ENCODE results near the gene ATP4A. TPM values are rescaled to one million over a fixed set of nuclear protein-coding genes. Genes with fewer than 3 reads are reported as not detected.

Gene ATP4A
- total and polyA plus RNA-seq, 9 of the 15 experiments (the other 6 are each of a cell fraction or from before 2014, with no cell fraction given): 0.15 TPM; not detected in 8

DNA sequence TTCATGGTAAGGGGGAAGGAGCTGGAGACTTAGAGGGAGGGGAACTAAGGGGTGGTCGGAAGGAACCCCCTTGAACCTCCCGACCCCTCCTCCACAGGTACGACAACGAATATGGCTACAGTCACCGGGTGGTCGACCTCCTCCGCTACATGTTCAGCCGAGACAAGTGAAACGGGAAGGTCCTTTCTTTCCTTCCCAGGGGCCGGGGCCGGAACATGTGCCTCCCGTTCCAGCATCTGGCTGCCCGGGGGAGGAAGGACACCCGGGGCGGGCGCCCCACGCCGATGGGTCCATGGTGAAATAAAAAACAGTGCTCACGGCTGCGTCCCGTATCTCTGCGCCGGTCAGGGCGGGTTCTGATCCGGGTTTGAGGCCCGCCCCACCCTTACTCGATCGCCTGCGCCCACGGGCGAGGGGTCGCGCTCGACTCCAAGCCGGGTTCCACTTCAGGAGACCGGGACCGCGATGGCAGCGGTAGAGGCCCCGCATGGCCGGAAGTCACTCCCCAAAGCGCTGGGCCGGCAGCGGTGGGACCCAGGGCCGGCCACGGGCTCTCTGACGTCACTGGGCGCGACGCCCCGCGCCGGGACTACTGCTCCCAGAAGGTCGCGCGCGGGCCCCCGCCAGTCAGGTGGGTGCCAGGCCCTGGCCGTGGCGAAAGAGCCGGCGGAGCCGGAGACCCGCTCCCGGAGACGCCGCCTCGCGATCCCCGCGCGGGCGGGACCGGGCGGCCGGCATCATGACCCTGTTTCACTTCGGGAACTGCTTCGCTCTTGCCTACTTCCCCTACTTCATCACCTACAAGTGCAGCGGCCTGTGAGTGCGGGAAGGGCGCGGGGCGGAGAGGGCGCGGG is 18.2 kb downstream of the ATP4A start, which contains the start of gene TMEM147 (continued):
- TF ChIP-seq KDM4B (IDR thresholded peaks at IDR 0.05; ENCODE audit: borderline replicate concordance in 2 of 2, low read depth in 1 of 2) (peak in 1 of 2 experiments; percentile 38; a peak in 1 of 4 replicates), ZNF324 (CRISPR knock-in tag; IDR thresholded peaks at IDR 0.05) (no peak; the same call in 1 of the 2 replicates), CBX1 (IDR thresholded peaks at IDR 0.05; ENCODE audit: low read depth) (peak; percentile 64; the same call in 1 of the 2 replicates), BRD4 (IDR thresholded peaks at IDR 0.05) (0 out of 2 replicates have a peak, but pooled peaks have one; percentile 26), SREBF2 (CRISPR knock-in tag; IDR thresholded peaks at IDR 0.05) (no peak), ZNF780A (CRISPR knock-in tag; IDR thresholded peaks at IDR 0.05) (no peak), ZNF444 (CRISPR knock-in tag; IDR thresholded peaks at IDR 0.05) (no peak), BRCA1 (IDR thresholded peaks at IDR 0.05) (no peak), BRCA1 (CRISPR knock-in tag; IDR thresholded peaks at IDR 0.05) (no peak), ADNP (tag; IDR thresholded peaks at IDR 0.05) (no peak), POLR2H (tag; IDR thresholded peaks at IDR 0.05; ENCODE audit: low read depth) (no peak), RBM25 (IDR thresholded peaks at IDR 0.05; ENCODE audit: low read depth, low read length, severe bottlenecking) (no peak), ZNF584 (CRISPR knock-in tag; IDR thresholded peaks at IDR 0.05; ENCODE audit: low read depth) (no peak), ZNF586 (CRISPR knock-in tag; conservative IDR thresholded peaks at IDR 0.05) (no peak), ZNF696 (CRISPR knock-in tag; conservative IDR thresholded peaks at IDR 0.05) (no peak), BCOR (IDR thresholded peaks at IDR 0.05) (0 out of 2 replicates have a peak, but pooled peaks have one; percentile 11), ARNT (IDR thresholded peaks at IDR 0.05) (no peak), KHSRP (IDR thresholded peaks at IDR 0.05) (peak; percentile 52; the same call in 1 of the 2 replicates), ZNF143 (CRISPR knock-in tag; IDR thresholded peaks at IDR 0.05) (peak; percentile 90), NR1H2 (CRISPR knock-in tag; IDR thresholded peaks at IDR 0.05) (no peak), ATF7 (IDR thresholded peaks at IDR 0.05) (peak; percentile 92), MEF2D (tag; conservative IDR thresholded peaks at IDR 0.05; ENCODE audit: low read depth) (no peak), RFX7 (CRISPR knock-in tag; IDR thresholded peaks at IDR 0.05) (no peak), NR2F6 (CRISPR knock-in tag; IDR thresholded peaks at IDR 0.05) (0 out of 2 replicates have a peak, but pooled peaks have one; percentile 57), CEBPB (tag; IDR thresholded peaks at IDR 0.05) (peak; percentile 40), ARID1B (IDR thresholded peaks at IDR 0.05) (0 out of 2 replicates have a peak, but pooled peaks have one; percentile 13)
- TF ChIP-seq, protein P1, sequence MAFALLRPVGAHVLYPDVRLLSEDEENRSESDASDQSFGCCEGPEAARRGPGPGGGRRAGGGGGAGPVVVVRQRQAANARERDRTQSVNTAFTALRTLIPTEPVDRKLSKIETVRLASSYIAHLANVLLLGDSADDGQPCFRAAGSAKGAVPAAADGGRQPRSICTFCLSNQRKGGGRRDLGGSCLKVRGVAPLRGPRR (CRISPR knock-in tag; IDR thresholded peaks at IDR 0.05): no peak
- TF ChIP-seq, protein P2, sequence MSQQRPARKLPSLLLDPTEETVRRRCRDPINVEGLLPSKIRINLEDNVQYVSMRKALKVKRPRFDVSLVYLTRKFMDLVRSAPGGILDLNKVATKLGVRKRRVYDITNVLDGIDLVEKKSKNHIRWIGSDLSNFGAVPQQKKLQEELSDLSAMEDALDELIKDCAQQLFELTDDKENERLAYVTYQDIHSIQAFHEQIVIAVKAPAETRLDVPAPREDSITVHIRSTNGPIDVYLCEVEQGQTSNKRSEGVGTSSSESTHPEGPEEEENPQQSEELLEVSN (IDR thresholded peaks at IDR 0.05; ENCODE audit: borderline replicate concordance in 1 of 2, extremely low read depth in 1 of 2, insufficient read depth in 1 of 2, insufficient read length in 1 of 2, low read depth in 1 of 2, low read length in 1 of 2, poor library complexity in 1 of 2, severe bottlenecking in 1 of 2): peak; percentile 9 to 14
- TF ChIP-seq, protein P3, sequence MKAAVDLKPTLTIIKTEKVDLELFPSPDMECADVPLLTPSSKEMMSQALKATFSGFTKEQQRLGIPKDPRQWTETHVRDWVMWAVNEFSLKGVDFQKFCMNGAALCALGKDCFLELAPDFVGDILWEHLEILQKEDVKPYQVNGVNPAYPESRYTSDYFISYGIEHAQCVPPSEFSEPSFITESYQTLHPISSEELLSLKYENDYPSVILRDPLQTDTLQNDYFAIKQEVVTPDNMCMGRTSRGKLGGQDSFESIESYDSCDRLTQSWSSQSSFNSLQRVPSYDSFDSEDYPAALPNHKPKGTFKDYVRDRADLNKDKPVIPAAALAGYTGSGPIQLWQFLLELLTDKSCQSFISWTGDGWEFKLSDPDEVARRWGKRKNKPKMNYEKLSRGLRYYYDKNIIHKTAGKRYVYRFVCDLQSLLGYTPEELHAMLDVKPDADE (conservative IDR thresholded peaks at IDR 0.05; ENCODE audit: control insufficient read depth, low read depth, low read length): peak; percentile 96

Data from K562 (cell line).